Sigmoid colon (tissue), 7 donors: ENCODE measurements around the gene TAS2R16. TPM values are rescaled to one million over a fixed set of nuclear protein-coding genes. Genes with fewer than 3 reads are reported as not detected.

Experiments used
- DNase-seq: peaks from one replicate; pipeline ENCODE4 v3.0.0-alpha.2; 2019
- H3K27ac ChIP-seq, 4 donors: fragments of 200-600 bp; sonication (generic); one replicate each; pipeline ENCODE4 v1.5.1; 2016 to 2019; ENCODE audit warnings: mild to moderate bottlenecking in 1 of 4
- H3K27me3 ChIP-seq, 3 donors: fragments of 200-600 bp; sonication (generic); one replicate each; pipeline ENCODE4 v1.5.1; 2019; ENCODE audit warnings: mild to moderate bottlenecking in 1 of 3
- H3K36me3 ChIP-seq, 4 donors: fragments of 200-600 bp; sonication (generic); one replicate each; pipeline ENCODE4 v1.5.1; 2016 to 2019
- H3K4me1 ChIP-seq, 4 donors: fragments of 200-600 bp; sonication (generic); one replicate each; pipeline ENCODE4 v1.5.1; 2017 to 2019
- H3K4me3 ChIP-seq, 4 donors: fragments of 200-600 bp; sonication (generic); one replicate each; pipeline ENCODE4 v1.5.1; 2017 to 2019; ENCODE audit warnings: mild to moderate bottlenecking in 2 of 4, moderate library complexity in 1 of 4
- H3K9me3 ChIP-seq, 4 donors: fragments of 200-600 bp in 3 of 4; sonication (generic) in 3 of 4; one replicate each; pipeline versions ENCODE4 v1.5.1 to v1.6.1; 2013 to 2019
- CTCF ChIP-seq, 4 experiments: fragments of 450-650 bp in 3 of 4; fragments of 200-600 bp in 1 of 4; IDR thresholded peaks; one replicate each; pipeline ENCODE4 v1.5.1; 2016 to 2019; ENCODE audit warnings: antibody characterized with exemption in 4 of 4, mild to moderate bottlenecking in 3 of 4, moderate library complexity in 2 of 4
- EP300 ChIP-seq, 4 donors: sonication (generic); formaldehyde crosslinking; IDR thresholded peaks; one replicate each; pipeline ENCODE4 v1.6.1; 2017; ENCODE audit warnings: antibody characterized with exemption in 4 of 4
- POLR2A ChIP-seq, 2 donors: fragments of 450-650 bp; IDR thresholded peaks; one replicate each; pipeline ENCODE4 v1.6.1; 2016; ENCODE audit warnings: antibody characterized with exemption in 2 of 2, mild to moderate bottlenecking in 2 of 2, moderate library complexity in 2 of 2
- POLR2AphosphoS5 ChIP-seq, 4 donors: sonication (generic); formaldehyde crosslinking; IDR thresholded peaks; one replicate each; pipeline ENCODE4 v1.6.1; 2017; ENCODE audit warnings: antibody characterized with exemption in 4 of 4
- WGBS, 2 donors: extraction: QIAGEN DNeasy Blood & Tissue Kit; methylation state at CpG; one replicate each; pipeline ENCODE4 v1.1.7; 2013; 5-methylcytosine and 5-hydroxymethylcytosine counted together
- intact Hi-C: fragments of 100-400 bp; cut with DNase I; formaldehyde crosslinking; loops from one replicate; pipeline ENCODE4 v1.15.1; 2023
- polyA plus RNA-seq, 3 donors: library from polyadenylated mRNA; stranded (reverse); fragments of 200-250 nt; gene quantifications; one replicate each; pipeline ENCODE4 v1.2.3, GENCODE V29; 2013
- total RNA-seq, 4 donors: library from RNA; depleted of rRNA; stranded (reverse); fragments of >200 nt; gene quantifications; one replicate each; pipeline ENCODE4 v1.1.0, GENCODE V29; 2016
- donor health status: healthy with polysubstance abuse.
- donor health status: Bipolar disorder and iron deficiency.
- donor health status: healthy.

Gene TAS2R16
- total RNA-seq: not detected
- polyA plus RNA-seq: not detected

GRCh38 chr7:122995600-122995999 lies at the start of gene TAS2R16:
TAS2R16 (minus strand) TSS chr7:122995700; CDS start chr7:122995634, 66 bp downstream.
- H3K9me3 ChIP-seq: no peaks in the 10 kb centered on the region
- intact Hi-C loops: no loop called here
- no peaks in the 10 kb centered on the region for H3K36me3 ChIP-seq
- no peaks in the 10 kb centered on the region for H3K4me1 ChIP-seq
- TF ChIP-seq EP300 (IDR thresholded peaks at IDR 0.05): no peak
- no peak for TF ChIP-seq POLR2A (IDR thresholded peaks at IDR 0.05)
- no peak for TF ChIP-seq POLR2AphosphoS5 (IDR thresholded peaks at IDR 0.05)
- no peak for DNase-seq
- H3K4me3 ChIP-seq: no peak within 1 kb of the TSS
- no peak within 1 kb of the TSS for H3K27ac ChIP-seq
- H3K27me3 ChIP-seq: no peaks in the 10 kb centered on the region

- TF ChIP-seq POLR2A (IDR thresholded peaks at IDR 0.05) (no peak), CTCF (IDR thresholded peaks at IDR 0.05) (no peak), POLR2AphosphoS5 (IDR thresholded peaks at IDR 0.05) (no peak), EP300 (IDR thresholded peaks at IDR 0.05) (no peak)
- H3K36me3 ChIP-seq: no peaks in the 10 kb centered on the region
- no peak for DNase-seq
- H3K4me1 ChIP-seq: no peaks in the 10 kb centered on the region
- H3K27ac ChIP-seq: no peak overlapping the region
- H3K9me3 ChIP-seq: no peaks in the 10 kb centered on the region
- H3K27me3 ChIP-seq: no peaks in the 10 kb centered on the region
- H3K4me3 ChIP-seq: no peak overlapping the region
- intact Hi-C loops: no loop called here
Measured at GRCh38 chr7:123043642-123044041, 48.1 kb upstream of the TAS2R16 start.

GRCh38 chr7:123041101-123041500 lies 45.6 kb upstream of the TAS2R16 start:
- no peak overlapping the region for H3K27ac ChIP-seq
- H3K27me3 ChIP-seq: no peaks in the 10 kb centered on the region
- no peak for DNase-seq
- H3K9me3 ChIP-seq: no peaks in the 10 kb centered on the region
- no peaks in the 10 kb centered on the region for H3K36me3 ChIP-seq
- intact Hi-C loops: no loop called here
- WGBS, 2 donors: 54 to 80% methylated on average over 1 of the region's 1 CpG
- TF ChIP-seq CTCF (IDR thresholded peaks at IDR 0.05) (no peak), POLR2AphosphoS5 (IDR thresholded peaks at IDR 0.05) (no peak), EP300 (IDR thresholded peaks at IDR 0.05) (no peak), POLR2A (IDR thresholded peaks at IDR 0.05) (no peak)
- no peak overlapping the region for H3K4me3 ChIP-seq
- no peaks in the 10 kb centered on the region for H3K4me1 ChIP-seq

- Histone ChIP-seq H3K4me1 (no peaks in the 10 kb centered on the region), H3K4me3 (no peak overlapping the region), H3K9me3 (no peaks in the 10 kb centered on the region), H3K27ac (no peak overlapping the region), H3K36me3 (no peaks in the 10 kb centered on the region), H3K27me3 (no peaks in the 10 kb centered on the region)
- no peak for TF ChIP-seq POLR2A (IDR thresholded peaks at IDR 0.05)
- TF ChIP-seq POLR2AphosphoS5 (IDR thresholded peaks at IDR 0.05): no peak
- TF ChIP-seq CTCF (IDR thresholded peaks at IDR 0.05): no peak
- 36 to 47% methylated on average over 3 of the region's 3 CpGs for WGBS, 2 donors
- DNase-seq: no peak
- intact Hi-C loops: no loop called here
Measured at GRCh38 chr7:123039269-123039668, 43.8 kb upstream of the TAS2R16 start.

- H3K36me3 ChIP-seq: no peaks in the 10 kb centered on the region
- H3K4me3 ChIP-seq: no peak overlapping the region
- intact Hi-C loops: no loop called here
- no peaks in the 10 kb centered on the region for H3K27me3 ChIP-seq
- no peak for DNase-seq
- 96 to 100% methylated on average over 1 of the region's 1 CpG for WGBS, 2 donors
- no peaks in the 10 kb centered on the region for H3K4me1 ChIP-seq
- H3K27ac ChIP-seq: no peak overlapping the region
- H3K9me3 ChIP-seq: peaks cover 0 to 4% (median 0%) of the 10 kb centered on the region in 4 donors
- no peak for TF ChIP-seq POLR2AphosphoS5 (IDR thresholded peaks at IDR 0.05)
- no peak for TF ChIP-seq EP300 (IDR thresholded peaks at IDR 0.05)
- no peak for TF ChIP-seq CTCF (IDR thresholded peaks at IDR 0.05)
- TF ChIP-seq POLR2A (IDR thresholded peaks at IDR 0.05): no peak
Measured at GRCh38 chr7:123034106-123034505, 38.6 kb upstream of the TAS2R16 start.
